ENCODE results near the gene HBE1.
"Not testable (repeated sequence)": the region's sequence is repeated elsewhere in the genome, so short reads cannot be mapped to it uniquely, and the experiment has no call there.

DNA sequence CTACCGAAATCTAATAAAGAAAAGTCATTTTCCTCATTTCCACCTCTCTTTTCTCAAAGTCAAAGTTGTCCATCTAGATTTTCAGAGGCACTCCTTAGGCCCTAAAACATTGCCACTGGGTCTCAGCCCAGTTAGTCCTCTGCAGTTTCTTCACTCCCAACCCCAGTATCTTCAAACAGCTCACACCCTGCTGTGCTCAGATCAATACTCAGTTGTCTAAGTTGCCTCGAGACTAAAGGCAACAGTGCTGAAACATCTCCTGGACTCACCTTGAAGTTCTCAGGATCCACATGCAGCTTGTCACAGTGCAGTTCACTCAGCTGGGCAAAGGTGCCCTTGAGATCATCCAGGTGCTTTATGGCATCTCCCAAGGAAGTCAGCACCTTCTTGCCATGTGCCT lies 15.7 kb downstream of the HBE1 start:
- TF ChIP-seq POLR2A, EP300 (IDR thresholded peaks at IDR 0.05): not testable (repeated sequence)
- TF ChIP-seq, protein P1, sequence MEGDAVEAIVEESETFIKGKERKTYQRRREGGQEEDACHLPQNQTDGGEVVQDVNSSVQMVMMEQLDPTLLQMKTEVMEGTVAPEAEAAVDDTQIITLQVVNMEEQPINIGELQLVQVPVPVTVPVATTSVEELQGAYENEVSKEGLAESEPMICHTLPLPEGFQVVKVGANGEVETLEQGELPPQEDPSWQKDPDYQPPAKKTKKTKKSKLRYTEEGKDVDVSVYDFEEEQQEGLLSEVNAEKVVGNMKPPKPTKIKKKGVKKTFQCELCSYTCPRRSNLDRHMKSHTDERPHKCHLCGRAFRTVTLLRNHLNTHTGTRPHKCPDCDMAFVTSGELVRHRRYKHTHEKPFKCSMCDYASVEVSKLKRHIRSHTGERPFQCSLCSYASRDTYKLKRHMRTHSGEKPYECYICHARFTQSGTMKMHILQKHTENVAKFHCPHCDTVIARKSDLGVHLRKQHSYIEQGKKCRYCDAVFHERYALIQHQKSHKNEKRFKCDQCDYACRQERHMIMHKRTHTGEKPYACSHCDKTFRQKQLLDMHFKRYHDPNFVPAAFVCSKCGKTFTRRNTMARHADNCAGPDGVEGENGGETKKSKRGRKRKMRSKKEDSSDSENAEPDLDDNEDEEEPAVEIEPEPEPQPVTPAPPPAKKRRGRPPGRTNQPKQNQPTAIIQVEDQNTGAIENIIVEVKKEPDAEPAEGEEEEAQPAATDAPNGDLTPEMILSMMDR (IDR thresholded peaks at IDR 0.05): not testable (repeated sequence)

Data from sigmoid colon (tissue), 4 donors.